ENCODE data around the gene SOX11.

The SOX11 gene

GRCh38 chr2:5723791-5724735 is 31.9 kb downstream of the SOX11 start:
- no peak for DNase-seq (ENCODE audit: low read depth)

- DNase-seq (ENCODE audit: low read depth): no peak
Measured at GRCh38 chr2:5725072-5725471, 32.9 kb downstream of the SOX11 start.

GRCh38 chr2:5725794-5726463 is 33.7 kb downstream of the SOX11 start:
- DNase-seq (ENCODE audit: low read depth): no peak

- no peak for DNase-seq (ENCODE audit: low read depth)
Measured at GRCh38 chr2:5727235-5727634, 35.1 kb downstream of the SOX11 start.

GRCh38 chr2:5729416-5729815 is 37.2 kb downstream of the SOX11 start:
- no peak for DNase-seq (ENCODE audit: low read depth)

GRCh38 chr2:5730386-5730785 is 38.2 kb downstream of the SOX11 start:
- DNase-seq (ENCODE audit: low read depth): no peak

GRCh38 chr2:5734859-5735520 is 42.8 kb downstream of the SOX11 start:
- no peak for DNase-seq (ENCODE audit: low read depth)

- no peak for DNase-seq (ENCODE audit: low read depth)
Measured at GRCh38 chr2:5735521-5735861, 43.3 kb downstream of the SOX11 start.

GRCh38 chr2:5736050-5736449 is 43.9 kb downstream of the SOX11 start:
- DNase-seq (ENCODE audit: low read depth): no peak

GRCh38 chr2:5736886-5737285 is 44.7 kb downstream of the SOX11 start:
- DNase-seq (ENCODE audit: low read depth): no peak

GRCh38 chr2:5740053-5740452 is 47.9 kb downstream of the SOX11 start:
- no peak for DNase-seq (ENCODE audit: low read depth)

- DNase-seq (ENCODE audit: low read depth): no peak
Measured at GRCh38 chr2:5740817-5741216, 48.6 kb downstream of the SOX11 start.

- no peak for DNase-seq (ENCODE audit: low read depth)
Measured at GRCh38 chr2:5741242-5741641, 49.1 kb downstream of the SOX11 start.

- no peak for DNase-seq (ENCODE audit: low read depth)
Measured at GRCh38 chr2:5742126-5742525, 49.9 kb downstream of the SOX11 start.

GRCh38 chr2:5748391-5748790 is 56.2 kb downstream of the SOX11 start:
- no peak for DNase-seq (ENCODE audit: low read depth)

- DNase-seq (ENCODE audit: low read depth): no peak
Measured at GRCh38 chr2:5748946-5749345, 56.8 kb downstream of the SOX11 start.

- DNase-seq (ENCODE audit: low read depth): no peak
Measured at GRCh38 chr2:5749347-5749746, 57.2 kb downstream of the SOX11 start.
